AG09309 (cell line): ENCODE measurements around the gene CRHBP.

Experiments
- DNase-seq: peaks from one replicate; pipeline ENCODE4 v3.0.0-alpha.2; 2010; ENCODE audit warnings: low read depth
- H3K4me3 ChIP-seq: 2 replicates; pipeline ENCODE4 v1.5.1; 2011; ENCODE audit warnings: mild to moderate bottlenecking, low read depth, low read length, moderate library complexity; ENCODE audit not compliant: control insufficient read depth
- TF ChIP-seq, protein P1 (sequence below): IDR thresholded peaks from 2 replicates; pipeline ENCODE4 v1.5.1; 2011; ENCODE audit warnings: mild to moderate bottlenecking, low read depth, low read length, inconsistent platforms; ENCODE audit not compliant: insufficient read depth, control insufficient read depth; ENCODE audit errors: missing control alignments

The CRHBP gene

DNA sequence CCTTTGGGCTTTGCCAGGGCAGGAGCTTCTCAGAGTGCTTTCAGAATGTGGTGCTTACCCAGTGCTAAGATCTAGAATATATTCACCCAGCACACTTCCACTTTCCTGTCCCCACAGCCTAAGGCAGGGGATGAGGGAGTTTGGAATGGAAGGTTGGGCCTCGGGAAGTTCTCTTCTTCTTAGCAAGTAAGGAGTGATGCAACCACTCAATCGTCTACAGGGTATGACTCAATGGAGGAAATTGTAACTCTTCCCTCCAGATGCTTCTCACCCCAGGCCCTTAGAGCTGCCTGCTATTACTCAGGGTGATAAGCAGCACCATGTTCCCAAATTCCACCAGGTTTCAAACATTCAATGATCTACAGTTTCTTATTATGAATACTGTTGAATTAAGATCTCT is 46.6 kb downstream of the CRHBP start:
- TF ChIP-seq, protein P1, sequence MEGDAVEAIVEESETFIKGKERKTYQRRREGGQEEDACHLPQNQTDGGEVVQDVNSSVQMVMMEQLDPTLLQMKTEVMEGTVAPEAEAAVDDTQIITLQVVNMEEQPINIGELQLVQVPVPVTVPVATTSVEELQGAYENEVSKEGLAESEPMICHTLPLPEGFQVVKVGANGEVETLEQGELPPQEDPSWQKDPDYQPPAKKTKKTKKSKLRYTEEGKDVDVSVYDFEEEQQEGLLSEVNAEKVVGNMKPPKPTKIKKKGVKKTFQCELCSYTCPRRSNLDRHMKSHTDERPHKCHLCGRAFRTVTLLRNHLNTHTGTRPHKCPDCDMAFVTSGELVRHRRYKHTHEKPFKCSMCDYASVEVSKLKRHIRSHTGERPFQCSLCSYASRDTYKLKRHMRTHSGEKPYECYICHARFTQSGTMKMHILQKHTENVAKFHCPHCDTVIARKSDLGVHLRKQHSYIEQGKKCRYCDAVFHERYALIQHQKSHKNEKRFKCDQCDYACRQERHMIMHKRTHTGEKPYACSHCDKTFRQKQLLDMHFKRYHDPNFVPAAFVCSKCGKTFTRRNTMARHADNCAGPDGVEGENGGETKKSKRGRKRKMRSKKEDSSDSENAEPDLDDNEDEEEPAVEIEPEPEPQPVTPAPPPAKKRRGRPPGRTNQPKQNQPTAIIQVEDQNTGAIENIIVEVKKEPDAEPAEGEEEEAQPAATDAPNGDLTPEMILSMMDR: no peak
- peak; percentile 24 for DNase-seq

GRCh38 chr5:77003246-77003645 is 50.4 kb downstream of the CRHBP start:
- H3K4me3 ChIP-seq: no peak overlapping the region
- TF ChIP-seq, protein P1: no peak
- no peak for DNase-seq

More for the DNA sequence above, 46.6 kb downstream of the CRHBP start:
- no peak overlapping the region for H3K4me3 ChIP-seq

DNA sequence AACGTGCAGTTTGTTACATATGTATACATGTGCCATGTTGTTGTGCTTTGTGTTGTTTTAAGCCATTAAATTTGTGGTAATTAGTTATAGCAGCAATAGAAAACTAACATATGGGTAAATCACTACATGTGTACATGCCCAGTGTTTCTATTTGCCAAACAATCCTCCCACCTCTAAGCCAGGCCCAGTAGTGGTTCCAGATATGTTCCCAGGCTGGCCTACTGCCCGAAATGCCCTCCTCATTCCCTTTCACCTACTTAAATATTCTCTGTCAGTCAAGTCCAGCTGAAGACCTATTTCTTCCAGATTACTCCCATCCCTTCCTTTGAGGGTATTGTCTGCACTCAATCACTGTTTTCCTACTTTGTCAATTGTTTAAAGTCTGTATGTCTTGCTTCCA is 53.3 kb downstream of the CRHBP start:
- H3K4me3 ChIP-seq: no peak overlapping the region
- no peak for DNase-seq
- TF ChIP-seq, protein P1: no peak

DNA sequence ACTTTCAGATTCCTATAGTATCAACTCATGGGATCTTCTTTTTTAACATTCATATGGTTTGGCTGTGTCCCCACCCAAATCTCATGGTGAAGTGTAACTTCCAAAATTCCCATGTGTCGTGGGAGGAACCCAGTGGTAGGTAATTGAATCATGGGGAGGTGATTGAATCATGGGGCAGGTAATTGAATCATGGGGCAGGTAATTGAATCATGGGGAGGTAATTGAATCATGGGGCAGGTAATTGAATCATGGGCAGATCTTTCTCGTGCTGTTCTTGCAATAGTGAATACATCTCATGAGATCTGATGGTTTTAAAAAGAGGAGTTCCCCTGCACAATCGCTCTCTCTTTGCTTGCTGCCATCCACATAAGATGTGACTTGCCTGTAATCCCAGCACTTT is 55.6 kb downstream of the CRHBP start:
- H3K4me3 ChIP-seq: no peak overlapping the region
- no peak for DNase-seq
- TF ChIP-seq, protein P1: no peak

DNA sequence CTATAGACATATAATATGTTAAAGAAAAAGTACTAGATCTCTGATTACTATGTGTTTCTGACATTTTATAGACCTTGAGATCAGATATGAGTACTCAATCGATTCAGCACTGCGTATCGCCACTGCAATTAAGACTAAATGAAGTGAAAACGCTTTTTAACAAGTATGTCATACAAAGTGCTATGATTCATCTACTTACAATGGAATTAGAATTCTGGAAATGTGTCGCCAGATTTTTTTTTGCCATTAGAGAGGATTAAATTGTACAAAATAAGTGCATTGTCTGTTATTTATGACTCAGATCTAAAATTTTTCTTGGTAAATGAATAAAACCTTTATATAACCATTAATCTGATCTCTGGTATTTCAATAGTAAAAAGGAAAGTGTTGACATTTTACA is 57.4 kb downstream of the CRHBP start:
- TF ChIP-seq, protein P1: no peak
- no peak for DNase-seq

GRCh38 chr5:77011498-77011897 is 58.7 kb downstream of the CRHBP start:
- no peak for DNase-seq
- TF ChIP-seq, protein P1: no peak
- H3K4me3 ChIP-seq: no peak overlapping the region

More for the DNA sequence above, 57.4 kb downstream of the CRHBP start:
- H3K4me3 ChIP-seq: no peak overlapping the region

- DNase-seq: no peak
- TF ChIP-seq, protein P1: no peak
- no peak overlapping the region for H3K4me3 ChIP-seq
Measured at GRCh38 chr5:77012601-77013000, 59.8 kb downstream of the CRHBP start.
